Mammary epithelial cell (primary cell): Measurements from ENCODE around the gene ZNF83.

Experiments used
- EZH2 ChIP-seq: IDR thresholded peaks from 2 replicates; pipeline ENCODE4 v1.6.1; 2012; ENCODE audit warnings: low read length, inconsistent platforms, borderline replicate concordance
- TF ChIP-seq, protein P1 (sequence below), 2 donors: IDR thresholded peaks in 1 of 2; conservative IDR thresholded peaks in 1 of 2; 2 replicates each; pipeline ENCODE4 v1.5.1; 2011 to 2012; ENCODE audit warnings: inconsistent platforms in 2 of 2, low read length in 2 of 2, mild to moderate bottlenecking in 2 of 2, control low read depth in 1 of 2, low read depth in 1 of 2; ENCODE audit not compliant: insufficient read depth in 1 of 2; ENCODE audit errors: extremely low read depth in 1 of 2

- TF ChIP-seq, protein P1, sequence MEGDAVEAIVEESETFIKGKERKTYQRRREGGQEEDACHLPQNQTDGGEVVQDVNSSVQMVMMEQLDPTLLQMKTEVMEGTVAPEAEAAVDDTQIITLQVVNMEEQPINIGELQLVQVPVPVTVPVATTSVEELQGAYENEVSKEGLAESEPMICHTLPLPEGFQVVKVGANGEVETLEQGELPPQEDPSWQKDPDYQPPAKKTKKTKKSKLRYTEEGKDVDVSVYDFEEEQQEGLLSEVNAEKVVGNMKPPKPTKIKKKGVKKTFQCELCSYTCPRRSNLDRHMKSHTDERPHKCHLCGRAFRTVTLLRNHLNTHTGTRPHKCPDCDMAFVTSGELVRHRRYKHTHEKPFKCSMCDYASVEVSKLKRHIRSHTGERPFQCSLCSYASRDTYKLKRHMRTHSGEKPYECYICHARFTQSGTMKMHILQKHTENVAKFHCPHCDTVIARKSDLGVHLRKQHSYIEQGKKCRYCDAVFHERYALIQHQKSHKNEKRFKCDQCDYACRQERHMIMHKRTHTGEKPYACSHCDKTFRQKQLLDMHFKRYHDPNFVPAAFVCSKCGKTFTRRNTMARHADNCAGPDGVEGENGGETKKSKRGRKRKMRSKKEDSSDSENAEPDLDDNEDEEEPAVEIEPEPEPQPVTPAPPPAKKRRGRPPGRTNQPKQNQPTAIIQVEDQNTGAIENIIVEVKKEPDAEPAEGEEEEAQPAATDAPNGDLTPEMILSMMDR (conservative IDR thresholded peaks at IDR 0.05 in 1 of 2, IDR thresholded peaks at IDR 0.05 in 1 of 2; ENCODE audit: extremely low read depth in 1 of 2, insufficient read depth in 1 of 2, low read depth in 1 of 2, low read length in 2 of 2): no peak
- no peak for TF ChIP-seq EZH2
Observed at GRCh38 chr19:52658595-52658994, 20.4 kb upstream of the ZNF83 start.
